Measurements from ENCODE around the gene PRDX2. TPM values are rescaled to one million over a fixed set of nuclear protein-coding genes. Genes with fewer than 3 reads are reported as not detected.

Gene PRDX2
- total RNA-seq, 1 donor from 2014 or later, result 190 TPM

DNA sequence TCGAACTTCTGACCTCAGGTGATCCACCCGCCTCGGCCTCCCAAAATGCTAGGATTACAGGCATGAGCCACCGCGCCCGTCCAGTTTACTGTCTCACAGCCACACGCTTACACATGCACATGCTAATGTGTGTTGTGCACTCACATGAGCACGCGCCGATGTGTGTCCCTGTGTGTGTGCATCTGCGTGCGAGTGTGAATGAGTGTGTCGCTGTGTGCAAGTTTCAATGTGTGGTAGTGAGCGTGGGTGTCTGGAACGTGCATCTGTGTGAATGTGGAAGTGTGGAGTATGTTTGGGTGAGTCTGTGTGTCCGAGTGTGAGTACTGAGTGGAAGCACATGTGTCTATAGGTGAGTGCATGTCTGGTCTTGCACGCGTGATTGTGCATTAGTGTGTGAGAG, 40.9 kb upstream of the PRDX2 start:
- no peaks in the 10 kb centered on the region for H3K9me3 Mint-ChIP-seq (ENCODE audit: low read depth)
- no peak overlapping the region for H3K4me3 Mint-ChIP-seq (ENCODE audit: unreplicated experiment)
- TF ChIP-seq, protein P1, sequence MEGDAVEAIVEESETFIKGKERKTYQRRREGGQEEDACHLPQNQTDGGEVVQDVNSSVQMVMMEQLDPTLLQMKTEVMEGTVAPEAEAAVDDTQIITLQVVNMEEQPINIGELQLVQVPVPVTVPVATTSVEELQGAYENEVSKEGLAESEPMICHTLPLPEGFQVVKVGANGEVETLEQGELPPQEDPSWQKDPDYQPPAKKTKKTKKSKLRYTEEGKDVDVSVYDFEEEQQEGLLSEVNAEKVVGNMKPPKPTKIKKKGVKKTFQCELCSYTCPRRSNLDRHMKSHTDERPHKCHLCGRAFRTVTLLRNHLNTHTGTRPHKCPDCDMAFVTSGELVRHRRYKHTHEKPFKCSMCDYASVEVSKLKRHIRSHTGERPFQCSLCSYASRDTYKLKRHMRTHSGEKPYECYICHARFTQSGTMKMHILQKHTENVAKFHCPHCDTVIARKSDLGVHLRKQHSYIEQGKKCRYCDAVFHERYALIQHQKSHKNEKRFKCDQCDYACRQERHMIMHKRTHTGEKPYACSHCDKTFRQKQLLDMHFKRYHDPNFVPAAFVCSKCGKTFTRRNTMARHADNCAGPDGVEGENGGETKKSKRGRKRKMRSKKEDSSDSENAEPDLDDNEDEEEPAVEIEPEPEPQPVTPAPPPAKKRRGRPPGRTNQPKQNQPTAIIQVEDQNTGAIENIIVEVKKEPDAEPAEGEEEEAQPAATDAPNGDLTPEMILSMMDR (IDR thresholded peaks at IDR 0.05), result no peak
- H3K27me3 Mint-ChIP-seq (ENCODE audit: low read depth), result peaks cover 42% of the 10 kb centered on the region
- no peak overlapping the region for H3K27ac Mint-ChIP-seq (ENCODE audit: unreplicated experiment)
- DNase-seq (ENCODE audit: low spot score), result no peak
- peaks cover 16% of the 10 kb centered on the region for H3K4me1 Mint-ChIP-seq (ENCODE audit: low read depth)
- H3K36me3 Mint-ChIP-seq (ENCODE audit: low read depth), result peaks cover 2% of the 10 kb centered on the region

GRCh38 chr19:12841094-12841493, 39.5 kb upstream of the PRDX2 start:
- Mint-ChIP-seq H3K27ac (ENCODE audit: unreplicated experiment) (no peak overlapping the region), H3K4me3 (ENCODE audit: unreplicated experiment) (peak overlapping the region; percentile 66), H3K4me1 (ENCODE audit: low read depth) (peaks cover 16% of the 10 kb centered on the region), H3K9me3 (ENCODE audit: low read depth) (no peaks in the 10 kb centered on the region), H3K36me3 (ENCODE audit: low read depth) (peaks cover 2% of the 10 kb centered on the region), H3K27me3 (ENCODE audit: low read depth) (peaks cover 54% of the 10 kb centered on the region)
- TF ChIP-seq, protein P1 (IDR thresholded peaks at IDR 0.05), result no peak
- DNase-seq (ENCODE audit: low spot score), result no peak

GRCh38 chr19:12840091-12841079, 38.8 kb upstream of the PRDX2 start:
- TF ChIP-seq, protein P1 (IDR thresholded peaks at IDR 0.05), result no peak
- Mint-ChIP-seq H3K4me1 (ENCODE audit: low read depth) (peaks cover 16% of the 10 kb centered on the region), H3K27me3 (ENCODE audit: low read depth) (peaks cover 58% of the 10 kb centered on the region), H3K4me3 (ENCODE audit: unreplicated experiment) (peak overlapping the region; percentile 66), H3K36me3 (ENCODE audit: low read depth) (peaks cover 2% of the 10 kb centered on the region), H3K27ac (ENCODE audit: unreplicated experiment) (no peak overlapping the region), H3K9me3 (ENCODE audit: low read depth) (no peaks in the 10 kb centered on the region)
- DNase-seq (ENCODE audit: low spot score), result no peak

DNA sequence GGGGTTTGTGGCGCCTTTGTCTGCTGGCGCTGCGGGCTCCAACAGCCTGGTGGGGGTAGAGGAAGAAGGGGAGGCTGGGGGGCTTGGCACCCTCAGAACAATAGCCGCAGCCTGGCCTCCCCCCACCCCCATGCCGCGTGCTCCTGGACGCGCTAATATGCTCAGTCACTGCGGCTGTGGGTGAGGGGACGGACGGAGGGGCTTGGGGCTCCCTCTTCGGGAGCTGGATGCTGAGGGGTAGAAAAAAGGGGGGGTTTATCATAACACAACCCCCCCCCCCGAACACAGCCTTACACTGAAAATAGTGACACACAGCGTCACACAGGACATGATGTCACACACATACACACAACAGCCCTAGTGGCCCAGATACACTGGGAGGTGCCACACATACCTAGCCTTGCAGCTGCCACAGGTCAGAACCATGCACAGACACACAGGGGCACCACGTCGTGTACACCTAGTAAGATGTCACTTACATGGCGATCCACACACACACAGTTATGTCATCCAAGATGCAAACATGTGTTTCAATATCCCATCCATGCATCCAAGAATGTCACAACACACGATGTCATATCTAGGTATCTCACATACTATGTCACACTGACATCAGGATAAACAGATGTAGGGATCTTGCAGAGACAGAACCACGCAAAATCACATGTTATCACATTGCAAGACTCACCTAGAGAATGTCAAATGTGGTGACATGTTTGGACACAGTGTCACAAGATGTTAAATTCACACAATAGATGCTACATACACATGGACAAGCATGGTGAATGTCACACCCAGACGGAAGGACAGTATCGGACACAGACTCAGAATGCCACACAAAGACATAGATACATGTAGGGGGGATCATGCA, 37.5 kb upstream of the PRDX2 start:
- DNase-seq (ENCODE audit: low spot score), result no peak
- Mint-ChIP-seq H3K4me3 (ENCODE audit: unreplicated experiment) (peak overlapping the region; percentile 55), H3K4me1 (ENCODE audit: low read depth) (peaks cover 22% of the 10 kb centered on the region), H3K27me3 (ENCODE audit: low read depth) (peaks cover 65% of the 10 kb centered on the region), H3K36me3 (ENCODE audit: low read depth) (peaks cover 3% of the 10 kb centered on the region), H3K9me3 (ENCODE audit: low read depth) (no peaks in the 10 kb centered on the region), H3K27ac (ENCODE audit: unreplicated experiment) (no peak overlapping the region)
- TF ChIP-seq, protein P1 (IDR thresholded peaks at IDR 0.05), result no peak
